NOMO-1 treated with DMSO at 0.1 percent for 48 hours (cell line): ENCODE results near the gene PRR16.

Experiments used
- DNase-seq: peaks from one replicate; lab custom pipeline; 2025; ENCODE audit not compliant: unreplicated experiment; lab: John Stamatoyannopoulos, UW

PRR16 gene

DNA sequence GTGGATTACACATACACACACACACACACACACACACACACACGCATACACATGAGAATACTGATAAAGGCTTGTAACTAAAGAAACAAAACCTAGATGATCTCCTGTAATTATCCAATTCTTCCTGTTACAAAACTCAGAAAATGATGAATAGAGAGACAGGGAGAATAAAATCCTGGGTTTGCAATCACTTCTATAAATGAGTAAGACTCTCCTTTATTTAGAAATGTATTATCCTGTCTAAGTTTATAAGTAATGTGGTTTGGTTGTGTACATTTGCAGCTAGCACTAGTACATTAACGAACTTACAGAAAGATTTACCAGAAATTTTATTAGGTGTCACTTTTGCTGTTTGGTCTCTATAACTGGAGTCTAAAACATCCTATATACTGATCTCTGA is 2.8 kb upstream of the PRR16 start:
- no peak for DNase-seq

DNA sequence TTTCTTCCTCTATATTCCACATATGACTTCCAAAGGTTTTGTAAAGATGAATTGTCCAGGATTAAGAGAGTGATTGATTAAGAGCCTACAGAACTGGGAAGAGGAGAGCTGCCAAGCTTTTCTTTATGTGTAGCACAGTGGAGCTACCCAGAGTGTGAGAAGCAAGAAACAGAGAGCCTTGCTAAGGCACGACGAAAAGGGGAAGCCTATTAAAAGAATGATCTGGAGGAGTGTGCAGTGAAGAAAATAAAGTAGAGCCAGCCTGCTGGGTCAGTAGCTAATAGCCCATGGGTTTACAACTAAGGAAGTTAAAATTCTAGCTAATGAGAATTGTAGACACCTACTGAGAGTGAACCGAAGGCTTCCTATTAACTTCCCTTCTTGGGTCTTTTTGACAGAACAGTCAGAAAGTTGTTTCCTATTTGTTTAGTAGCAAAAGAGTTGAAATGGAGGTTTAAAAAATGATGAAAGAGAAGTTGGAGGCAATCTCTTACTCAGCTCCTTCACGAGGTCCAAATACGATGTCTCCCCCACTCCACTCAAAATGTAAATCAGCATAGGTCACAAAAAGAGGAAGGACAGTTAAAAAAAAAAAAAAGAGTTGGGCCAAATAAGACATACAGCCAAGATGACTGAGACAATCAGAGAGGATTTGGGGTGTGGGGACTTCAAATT is 957 bp upstream of the PRR16 start:
- DNase-seq = peak; percentile 79

DNA sequence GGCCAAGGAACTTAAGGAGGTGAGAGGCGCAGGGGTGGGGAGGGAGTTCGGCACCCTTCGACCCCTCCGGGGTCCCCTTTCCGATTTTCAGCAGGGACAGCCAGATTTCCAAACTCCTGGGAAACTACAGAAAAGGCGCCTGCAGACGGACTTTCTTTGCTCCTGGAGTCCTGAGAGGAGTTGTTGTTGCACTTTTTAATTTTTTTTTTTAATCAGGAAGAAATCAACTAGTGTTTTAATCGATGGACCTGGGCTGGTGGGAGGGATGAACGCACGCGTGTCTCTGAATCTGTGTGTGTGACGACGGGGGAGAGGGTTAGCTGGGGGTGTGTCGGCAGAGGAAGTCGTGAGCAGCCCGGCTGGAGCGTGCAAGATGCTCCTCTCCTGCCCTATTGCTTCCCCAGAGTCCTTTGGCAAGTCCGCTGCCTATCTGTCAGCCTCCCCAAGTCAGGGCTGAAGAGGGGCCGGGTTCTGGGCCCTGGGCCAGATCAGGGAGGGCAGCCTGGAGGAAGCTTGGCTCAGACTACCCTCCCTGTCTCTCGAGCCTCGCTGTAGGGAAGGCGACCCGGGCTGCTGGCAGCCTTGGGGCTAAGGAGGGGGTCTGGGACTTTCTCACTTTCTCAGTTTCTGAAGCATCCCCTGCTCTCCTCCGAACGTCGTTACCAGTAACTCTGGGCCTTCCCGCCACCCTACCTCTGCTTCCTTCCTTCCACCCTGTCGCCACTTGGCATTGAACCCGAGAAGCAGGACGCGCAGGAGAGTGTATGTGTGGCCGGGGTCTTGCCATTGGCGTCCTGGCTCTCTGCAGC is 731 bp downstream of the PRR16 start:
- no peak for DNase-seq

DNA sequence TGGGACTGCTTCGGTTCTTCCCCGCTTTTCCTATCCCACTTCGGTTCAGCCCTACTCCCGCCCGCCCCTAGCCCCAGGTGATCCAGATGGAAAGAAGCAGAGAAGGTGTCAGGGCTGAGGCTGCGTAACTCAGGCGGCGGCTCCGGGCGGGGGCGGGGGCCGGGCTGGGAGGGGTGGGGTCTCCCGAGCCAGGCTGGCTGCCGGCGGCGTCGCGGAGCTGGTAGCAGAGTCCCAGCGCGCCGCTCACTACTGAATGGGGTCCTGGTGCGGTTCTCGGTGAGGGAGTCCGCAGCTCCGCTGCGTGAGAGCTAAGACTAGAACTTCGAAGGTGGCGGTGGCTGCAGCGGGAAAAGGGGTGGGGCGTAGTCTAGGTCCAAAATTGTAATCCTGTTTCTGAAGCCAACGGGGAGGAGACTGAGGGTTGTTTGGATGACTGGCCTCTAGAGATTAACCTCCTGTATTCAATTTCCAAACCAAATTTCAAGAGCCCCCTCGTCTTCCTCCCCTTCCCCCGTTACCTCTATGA is 1.4 kb downstream of the PRR16 start:
- DNase-seq = no peak

DNA sequence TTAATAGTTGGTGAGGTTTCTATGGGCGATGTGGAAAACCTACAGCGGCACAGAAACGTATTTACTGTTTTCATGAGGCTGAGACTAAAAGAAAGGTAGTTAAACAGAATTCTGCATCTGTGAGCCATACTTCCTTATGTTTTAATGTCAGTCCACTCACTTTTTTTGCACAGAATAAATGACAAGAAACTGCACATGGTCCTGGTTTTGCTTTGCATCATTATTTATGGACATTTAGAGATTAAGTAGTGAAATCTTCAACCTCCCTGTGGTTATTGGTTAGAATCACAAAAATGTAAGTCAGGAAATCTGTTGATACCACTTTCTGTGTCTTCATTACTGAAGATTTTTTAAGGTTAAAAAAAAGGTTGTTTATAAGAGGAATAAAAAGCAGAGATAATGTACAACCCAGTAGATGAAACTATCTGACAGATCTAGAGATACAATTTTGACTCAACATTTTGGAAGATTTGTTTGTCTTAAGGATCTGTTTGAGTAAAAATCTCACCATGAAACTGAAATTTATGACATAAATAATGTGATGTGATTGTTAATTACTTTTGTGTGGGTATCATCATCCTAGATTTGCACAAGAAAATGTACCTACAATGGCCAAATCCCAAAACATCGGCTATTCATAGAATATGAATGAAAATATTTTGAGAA is 2.4 kb downstream of the PRR16 start:
- DNase-seq = no peak

DNA sequence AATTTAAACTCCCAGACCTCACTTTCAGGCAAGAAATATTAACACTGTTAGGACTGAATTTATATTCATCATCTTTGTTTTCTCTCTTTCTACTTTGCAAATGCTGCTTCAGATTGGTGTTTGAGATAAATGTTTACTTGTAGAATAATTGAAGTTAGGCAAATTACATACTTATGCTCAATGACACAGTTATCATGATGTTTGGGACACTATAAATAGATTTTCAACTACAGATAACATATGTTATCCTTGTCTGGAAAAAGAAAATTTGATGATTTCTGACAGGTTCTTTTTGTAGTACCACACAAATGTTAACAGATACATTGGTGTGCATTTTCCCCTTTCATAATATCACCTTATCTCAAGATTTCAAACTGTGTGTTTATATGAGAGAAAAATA is 7.9 kb downstream of the PRR16 start:
- DNase-seq = no peak

DNA sequence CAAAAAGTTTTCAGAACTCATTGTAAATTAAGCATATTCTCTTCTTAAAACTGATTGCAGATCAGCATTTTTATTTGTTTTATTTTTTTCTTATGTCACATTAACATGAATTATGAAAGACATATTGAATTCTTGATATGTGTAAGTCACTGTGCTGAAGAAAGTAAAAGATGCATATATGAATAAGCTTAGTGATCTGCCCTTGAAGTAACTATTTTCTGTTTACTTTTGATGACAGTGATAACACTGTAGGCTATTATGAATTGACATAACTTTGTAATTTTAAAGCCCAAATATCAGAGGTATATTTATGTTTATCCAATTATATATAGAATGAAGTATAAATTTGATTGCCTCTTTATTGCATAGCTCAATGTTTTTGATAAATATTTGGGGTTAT is 8.8 kb downstream of the PRR16 start:
- no peak for DNase-seq

DNA sequence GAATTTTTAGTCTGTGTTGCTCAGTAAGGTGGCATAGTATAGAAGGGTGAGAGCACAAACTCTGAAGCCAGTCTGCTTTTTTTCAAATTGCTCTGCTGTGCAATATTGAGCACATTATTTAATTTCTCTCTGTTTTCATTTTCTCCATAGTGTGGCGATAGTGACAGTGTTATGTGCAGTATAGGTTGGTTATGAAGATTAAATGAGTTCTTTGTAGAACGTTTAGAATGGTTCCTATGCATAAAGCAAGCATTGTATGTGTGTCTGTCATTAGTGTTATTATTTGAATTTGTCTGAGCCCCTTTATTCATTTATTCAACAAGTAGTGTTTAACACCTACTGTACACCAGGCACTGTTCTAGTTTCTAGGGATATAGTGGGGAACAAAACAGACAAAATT is 9.2 kb downstream of the PRR16 start:
- no peak for DNase-seq

DNA sequence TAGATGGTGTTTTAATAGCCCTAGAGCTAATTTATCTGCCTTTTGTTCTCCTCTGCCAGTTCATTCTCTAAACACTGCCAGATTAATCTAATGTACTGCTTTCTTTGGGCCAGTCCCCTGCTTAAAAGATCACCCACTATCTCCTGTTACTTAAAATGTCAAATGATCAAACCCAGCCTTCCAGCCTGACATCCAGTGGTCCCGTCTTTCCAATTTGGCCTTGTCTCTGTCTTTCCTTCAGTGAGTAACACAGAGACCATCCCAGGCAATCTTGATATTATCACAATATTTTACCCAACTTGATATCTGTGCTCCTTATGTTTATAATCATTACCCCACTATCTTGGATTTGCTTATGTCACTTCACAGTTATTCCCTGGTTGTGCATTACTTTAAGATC is 12.0 kb downstream of the PRR16 start:
- DNase-seq = no peak

DNA sequence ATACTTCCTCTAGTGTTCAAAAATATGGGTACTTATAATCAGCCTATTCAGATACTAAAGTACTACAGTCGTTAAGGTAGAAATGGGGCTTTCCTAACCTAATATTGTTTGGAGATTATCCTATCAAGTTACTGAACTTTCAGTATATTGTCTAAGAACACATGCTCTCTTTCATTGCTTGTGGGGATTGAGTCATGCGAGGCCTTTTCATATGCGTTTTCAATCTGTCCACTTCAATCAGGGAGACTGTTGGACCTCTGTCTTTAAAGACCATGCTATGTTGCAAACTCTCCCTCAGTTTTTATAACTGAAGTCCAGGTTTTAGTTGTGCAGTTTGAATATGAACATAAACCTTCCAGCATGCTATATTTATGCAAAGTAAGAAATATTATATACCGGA is 15.0 kb downstream of the PRR16 start:
- DNase-seq = no peak

DNA sequence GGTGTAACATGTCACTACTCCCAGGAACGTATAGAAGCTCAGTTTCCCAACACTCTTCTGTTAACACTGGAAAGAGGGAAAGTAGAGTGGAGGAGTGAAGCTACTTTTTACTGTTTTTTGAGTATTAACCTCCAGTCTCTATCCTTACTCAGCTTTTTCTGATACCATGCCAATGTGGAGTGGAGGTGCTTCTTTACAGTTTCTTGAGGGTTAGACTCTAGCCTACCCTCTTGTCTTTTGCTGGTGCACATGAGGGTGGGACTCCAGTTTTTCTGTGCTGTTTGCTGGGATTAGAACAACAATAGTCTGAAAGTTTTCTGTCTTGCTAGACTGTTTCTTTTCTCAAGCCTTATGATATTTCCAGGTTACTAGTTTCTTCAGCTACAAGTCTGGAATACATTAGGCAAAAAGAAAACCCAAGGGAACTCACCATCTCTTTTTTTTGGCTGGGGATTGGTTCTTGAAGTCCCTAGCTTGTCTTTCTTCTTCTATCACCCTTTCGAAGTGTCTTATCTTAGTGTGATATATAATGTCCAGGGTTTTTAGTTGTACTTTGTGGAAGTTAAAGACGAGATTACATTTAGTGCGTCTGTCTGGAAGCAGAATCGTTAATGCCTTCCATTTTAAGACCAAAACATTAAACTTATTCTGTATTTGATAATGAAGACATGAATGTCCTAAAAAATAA is 35.9 kb downstream of the PRR16 start:
- no peak for DNase-seq

DNA sequence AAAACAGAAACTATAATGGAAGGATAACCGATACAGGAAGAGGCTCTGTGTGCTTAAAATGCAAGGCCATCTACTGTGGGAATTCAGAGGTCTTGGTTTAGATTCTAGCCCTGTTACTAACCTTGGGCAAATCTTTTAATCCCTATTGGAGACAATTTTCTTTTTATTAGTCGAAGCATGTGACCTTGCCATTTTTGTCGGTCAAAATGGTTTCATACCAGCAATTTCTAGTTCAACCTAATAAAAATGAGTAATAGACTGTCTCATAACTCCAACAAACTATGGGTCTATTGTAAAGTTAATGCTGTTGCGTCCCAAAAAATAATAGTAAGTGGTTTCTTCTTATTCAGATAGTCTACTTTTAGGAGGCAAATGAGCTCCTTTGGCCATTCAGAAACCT is 38.4 kb downstream of the PRR16 start:
- no peak for DNase-seq

DNA sequence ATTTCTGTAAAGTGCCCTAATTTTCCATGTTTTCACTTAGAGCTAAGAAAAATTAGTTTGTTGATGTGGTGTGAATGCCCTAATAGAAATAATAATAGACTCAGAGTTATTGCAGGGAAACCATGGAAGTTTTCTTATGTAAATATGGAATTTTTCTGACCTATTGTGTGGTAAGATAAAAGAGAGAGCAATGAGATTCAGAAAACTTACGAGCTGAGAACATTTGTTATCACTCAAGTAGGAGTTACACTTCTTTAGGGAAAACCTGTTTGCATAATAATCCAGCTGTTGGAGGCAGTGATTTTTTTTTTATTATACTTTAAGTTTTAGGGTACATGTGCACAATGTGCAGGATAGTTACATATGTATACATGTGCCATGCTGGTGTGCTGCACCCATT is 39.2 kb downstream of the PRR16 start:
- no peak for DNase-seq

DNA sequence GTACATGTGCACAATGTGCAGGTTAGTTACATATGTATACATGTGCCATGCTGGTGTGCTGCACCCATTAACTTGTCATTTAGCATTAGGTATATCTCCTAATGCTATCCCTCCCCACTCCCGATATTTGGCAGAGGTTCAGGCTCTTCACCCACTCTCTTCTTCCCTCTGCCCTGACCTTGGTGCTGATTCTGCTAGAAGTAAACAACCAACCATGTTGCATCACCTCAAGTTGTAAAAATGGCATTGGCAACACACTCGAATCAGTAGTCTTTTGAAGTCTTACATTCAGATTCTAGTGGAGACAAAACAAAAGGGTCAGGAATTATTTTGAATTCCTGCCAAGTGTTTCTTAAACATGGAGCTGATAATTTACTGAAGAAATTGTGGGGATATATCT is 40.0 kb downstream of the PRR16 start:
- no peak for DNase-seq

DNA sequence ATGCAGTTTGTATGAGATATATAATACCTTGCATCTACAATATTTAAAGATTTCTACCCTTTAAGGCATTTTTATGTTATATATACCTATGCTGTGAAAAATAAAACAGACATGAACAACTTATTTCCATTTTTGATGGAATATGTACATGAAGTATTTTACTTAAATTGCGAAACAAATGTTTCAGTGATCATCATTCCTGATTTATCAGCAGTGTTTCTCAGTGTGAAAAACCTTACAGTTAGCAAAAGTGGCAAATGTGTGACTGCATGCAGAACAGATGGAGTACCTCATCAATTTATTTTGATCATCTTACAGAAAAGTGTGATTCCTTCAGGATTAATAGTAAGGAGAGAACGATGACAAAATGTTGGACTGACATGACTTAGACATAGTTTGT is 43.1 kb downstream of the PRR16 start:
- no peak for DNase-seq

DNA sequence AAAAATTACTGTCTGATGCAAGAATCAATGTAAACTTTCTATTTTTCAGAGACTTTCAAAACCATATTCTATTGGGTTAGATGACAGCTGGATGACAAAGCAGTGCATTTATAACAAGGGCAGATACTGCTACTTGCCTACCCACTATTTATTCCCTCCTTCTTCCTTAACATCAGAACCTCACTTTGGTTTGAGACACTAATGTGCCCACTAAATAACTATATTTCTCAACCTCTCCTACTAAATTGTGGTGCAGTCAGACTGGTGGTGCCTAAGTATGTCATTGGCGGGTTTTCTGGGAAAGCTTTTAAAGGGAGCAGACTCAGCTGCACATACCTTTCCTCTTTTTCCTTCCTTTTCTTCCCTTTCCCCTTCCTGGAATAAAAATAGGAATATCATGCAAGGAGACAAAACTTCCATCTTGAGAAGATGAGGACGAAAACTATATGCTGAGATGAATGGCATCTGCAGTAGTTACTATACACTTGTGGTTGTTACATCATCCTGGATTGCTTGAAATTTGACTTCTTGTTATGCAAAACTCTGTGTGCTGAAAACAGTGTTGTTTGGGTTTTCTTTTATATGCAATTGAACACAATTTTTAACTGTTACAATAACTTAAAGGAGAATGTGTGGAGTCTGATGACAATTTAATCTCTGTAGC is 43.8 kb downstream of the PRR16 start:
- DNase-seq = no peak

DNA sequence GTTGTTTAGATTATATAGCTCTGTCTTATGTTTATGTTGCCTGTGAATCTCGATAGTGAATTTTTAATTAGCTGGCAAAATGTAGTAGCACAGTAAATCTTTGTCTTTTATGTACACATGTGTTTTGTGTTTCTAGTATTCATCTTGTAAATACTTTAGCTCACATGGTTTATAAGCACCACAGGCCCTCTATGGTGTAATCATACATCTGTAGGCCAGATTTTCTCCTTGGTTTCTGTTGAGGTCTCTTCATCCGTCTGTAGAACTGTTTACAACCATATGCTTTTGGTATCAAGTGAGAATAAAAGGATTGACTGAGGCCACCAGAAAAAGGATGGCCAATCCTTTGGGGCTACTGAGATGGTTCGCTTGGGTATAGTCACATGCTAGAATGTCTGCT is 45.0 kb downstream of the PRR16 start:
- DNase-seq = no peak

DNA sequence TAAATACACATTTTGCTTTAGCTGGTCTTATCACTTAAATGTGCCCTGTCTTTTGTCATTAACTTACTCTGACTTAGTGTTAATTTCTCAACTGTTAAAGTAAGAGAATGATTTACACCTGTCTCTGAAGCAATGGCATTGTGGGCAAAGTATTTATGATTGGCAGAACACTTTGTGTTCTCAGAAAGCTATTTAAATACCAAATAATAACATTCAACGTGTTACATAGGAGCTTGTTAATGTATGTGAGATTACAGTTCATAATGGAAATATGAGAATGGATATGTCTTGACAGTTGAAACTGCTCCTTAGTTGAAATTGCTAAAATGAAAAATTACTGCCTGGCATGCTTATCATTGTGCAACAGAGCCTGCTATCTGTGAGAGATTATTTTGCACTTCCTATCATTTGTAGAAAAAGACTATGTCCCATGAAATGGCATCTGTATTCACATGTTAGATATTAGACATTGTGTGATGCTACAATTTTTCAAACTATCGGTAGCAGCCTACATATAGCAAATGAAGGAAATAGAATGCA is 46.1 kb downstream of the PRR16 start:
- no peak for DNase-seq

DNA sequence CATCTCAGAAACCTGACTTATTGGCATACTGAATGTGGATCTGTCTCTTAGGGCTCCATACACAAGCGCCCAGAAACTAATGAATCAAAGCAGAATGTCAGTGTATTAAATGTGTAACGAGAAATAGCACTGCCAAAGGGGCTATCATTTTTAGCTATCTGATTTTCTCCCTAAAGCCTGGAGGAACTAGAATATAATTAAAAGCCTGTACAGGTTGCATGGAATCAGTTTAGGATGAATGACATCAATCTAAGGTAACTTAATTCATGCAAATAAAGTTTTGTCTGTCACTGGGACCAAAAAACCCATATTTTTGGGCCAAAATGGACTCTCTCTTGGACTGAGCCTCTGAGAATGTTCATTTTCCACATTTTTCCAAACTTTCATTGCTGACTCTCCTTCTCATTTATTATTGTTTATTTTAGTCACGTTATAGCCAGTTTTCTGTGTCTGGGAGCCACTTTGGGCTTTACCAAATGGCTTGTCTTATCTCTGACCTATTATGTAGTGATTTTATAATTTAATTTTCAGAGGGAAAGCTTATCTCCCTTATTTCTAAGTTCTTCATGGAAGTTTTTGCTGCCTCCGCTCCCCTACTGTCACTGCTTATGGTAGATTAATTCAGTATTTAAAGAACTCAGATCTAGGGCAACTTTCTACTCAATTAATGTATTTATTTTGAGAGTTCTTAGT is 47.0 kb downstream of the PRR16 start:
- no peak for DNase-seq

DNA sequence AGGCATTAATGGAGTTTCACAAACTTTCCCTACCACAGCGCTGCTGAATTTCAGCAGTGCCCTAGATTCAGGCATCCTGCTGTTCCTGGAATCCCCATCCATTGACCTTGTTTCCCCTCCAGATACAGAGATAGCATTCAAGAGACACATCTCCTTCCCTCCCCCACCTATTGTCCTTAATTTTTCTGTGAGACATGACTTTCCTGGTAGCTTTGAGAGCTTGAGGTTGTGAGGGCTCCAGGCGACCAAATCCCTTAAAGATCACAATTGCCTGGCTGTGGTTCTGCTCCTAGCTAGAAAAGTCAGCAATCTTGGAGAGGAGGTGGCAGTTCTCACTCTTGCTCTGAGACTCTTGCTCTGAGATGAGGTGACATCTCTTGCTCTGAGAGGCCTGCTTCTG is 48.0 kb downstream of the PRR16 start:
- no peak for DNase-seq
